Stimulated activated CD8-positive, alpha-beta memory T cell treated with anti-CD3 and anti-CD28 coated beads, Interleukin-2, amount 100 ng/mL, for 48 hours (primary cell): ENCODE measurements around the gene KRT28.
A peak's percentile ranks its signal among the peaks of the same experiment; 100 is the strongest.
"Not testable (repeated sequence)": the region's sequence is repeated elsewhere in the genome, so short reads cannot be mapped to it uniquely, and the experiment has no call there.

Experiments
- DNase-seq, 2 donors: peaks; one replicate each; pipeline ENCODE4 v3.0.0-alpha.2; 2020; ENCODE audit warnings: low read depth in 2 of 2

KRT28 gene

DNA sequence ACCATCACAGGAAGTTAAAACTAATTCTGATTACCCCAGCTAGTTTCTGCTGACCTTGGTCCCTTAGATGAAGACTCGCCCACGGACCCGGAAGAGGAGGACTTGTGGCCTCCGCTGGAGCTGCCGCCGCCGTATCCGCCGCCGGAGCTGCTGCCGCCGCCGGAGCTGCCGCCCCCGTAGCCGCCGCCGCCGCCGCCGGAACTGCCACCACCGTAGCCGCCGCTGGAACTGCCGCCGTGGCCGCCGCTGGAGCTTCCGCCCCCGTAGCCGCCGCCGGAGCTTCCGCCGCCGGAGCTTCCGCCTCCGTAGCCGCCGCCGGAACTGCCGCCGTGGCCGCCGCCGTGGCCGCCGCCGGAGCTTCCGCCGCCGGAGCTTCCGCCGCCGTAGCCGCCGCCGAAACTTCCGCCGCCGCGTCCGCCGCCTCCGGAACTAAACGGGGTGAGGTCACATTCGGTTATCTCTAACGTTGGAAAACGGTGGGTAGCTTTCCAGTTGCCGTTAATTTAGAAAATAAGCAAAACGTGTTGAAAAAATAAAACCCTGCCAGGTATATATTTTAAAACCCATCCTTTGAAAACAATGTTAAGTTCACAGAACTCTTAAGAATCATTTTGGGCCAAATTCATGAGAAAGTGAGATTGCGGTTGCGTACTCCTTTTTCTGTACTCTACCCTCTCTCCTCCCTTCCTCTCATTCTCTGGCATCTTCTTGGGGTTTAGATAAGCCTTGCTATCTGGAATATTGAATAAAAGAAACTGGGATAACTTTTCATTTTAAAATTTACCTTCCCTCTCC lies 19.2 kb upstream of the KRT28 start:
- peak; percentile 68 to 74 for DNase-seq

DNA sequence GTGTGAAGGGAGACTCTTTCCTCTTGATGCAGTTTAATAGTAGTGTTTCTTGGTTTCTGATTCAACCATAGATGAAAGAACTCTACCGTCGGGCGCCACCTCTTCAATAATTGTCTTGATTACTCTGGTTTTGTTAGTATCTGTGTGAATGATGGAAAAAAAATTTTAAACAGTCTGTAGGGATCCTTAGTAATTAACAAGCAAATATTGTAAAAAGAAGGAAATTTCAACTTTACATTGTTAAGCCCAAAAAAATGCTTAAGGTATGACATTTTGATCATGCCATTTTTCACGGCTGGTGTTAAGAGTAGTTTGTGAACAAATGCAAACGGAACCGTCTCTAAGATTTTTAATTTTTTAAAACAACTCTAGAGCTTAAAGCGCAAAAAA lies 18.6 kb upstream of the KRT28 start:
- DNase-seq = no peak

DNA sequence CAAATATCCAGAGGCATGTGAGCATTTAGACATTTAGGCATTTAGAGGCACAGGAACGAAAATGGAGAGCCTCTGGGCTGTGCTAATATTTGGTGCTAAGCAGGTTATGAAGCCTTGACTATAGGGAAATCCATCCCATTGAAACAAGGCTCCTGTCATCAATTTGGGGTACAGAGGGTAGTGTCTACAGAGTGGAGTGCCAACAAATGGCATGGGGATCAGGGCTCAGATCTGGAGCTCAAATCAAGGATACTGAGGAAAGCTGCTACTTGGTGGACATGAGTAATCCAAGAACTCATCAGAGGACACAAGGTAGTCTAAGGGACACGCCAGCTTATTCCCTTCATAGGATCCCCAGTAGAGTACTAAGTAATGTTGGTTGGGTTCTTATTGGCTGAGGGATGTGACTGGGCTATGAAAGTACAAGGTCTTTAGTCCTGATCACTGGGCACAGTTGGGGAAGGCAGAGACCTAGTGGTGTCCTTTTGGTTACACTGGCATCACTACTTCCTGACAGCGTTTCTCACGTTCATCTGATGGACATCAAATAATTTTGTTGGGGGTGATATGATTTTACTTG lies 17.4 kb upstream of the KRT28 start:
- DNase-seq = no peak

DNA sequence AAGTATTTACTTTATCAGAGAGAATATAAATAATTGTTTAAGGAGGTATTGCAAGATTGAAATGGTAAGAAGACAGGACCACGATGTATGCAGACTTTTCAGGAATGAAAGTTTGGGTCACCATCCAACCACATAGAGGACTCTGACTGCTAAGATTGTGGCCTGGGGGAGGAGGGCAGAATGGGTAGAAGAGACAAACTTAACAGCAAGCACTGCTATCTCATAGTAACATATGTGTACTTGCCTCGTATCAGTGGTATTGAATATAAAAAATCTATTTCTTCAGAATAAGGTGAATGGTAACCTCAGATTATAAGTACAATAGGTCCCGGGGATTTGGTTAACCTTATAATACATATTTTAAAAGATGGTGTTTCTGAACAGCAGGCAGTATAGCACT lies 16.8 kb upstream of the KRT28 start:
- DNase-seq = no peak

DNA sequence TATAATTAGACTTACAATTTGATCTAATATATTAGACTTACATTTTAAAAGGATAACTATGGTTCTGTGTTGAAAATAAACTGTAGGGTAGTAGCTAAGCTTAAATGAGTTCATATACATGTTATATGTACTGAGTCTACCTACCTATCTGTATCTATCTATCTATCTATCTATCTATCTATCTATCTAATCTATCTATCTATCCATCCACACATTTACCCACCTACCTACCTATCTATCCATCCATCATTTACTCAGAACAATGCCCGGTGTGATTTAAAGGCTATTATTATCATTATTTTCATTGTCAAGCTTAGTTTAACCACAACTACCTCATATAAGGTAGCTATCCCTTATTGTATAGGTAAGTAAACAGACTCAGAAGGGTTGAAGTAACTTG lies 15.6 kb upstream of the KRT28 start:
- no peak for DNase-seq

DNA sequence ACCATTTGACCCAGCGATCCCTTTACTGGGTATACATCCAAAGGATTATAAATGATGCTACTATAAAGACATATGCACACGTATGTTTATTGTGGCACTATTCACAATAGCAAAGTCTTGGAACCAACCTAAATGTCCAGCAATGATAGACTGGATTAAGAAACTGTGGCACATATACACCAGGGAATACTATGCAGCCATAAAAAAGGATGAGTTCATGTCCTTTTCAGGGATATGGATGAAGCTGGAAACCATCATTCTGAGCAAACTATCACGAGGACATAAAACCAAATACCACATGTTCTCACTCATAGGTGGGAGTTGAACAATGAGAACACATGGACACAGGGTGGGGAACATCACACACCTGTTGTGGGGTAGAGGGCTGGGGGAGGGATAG lies 14.9 kb upstream of the KRT28 start:
- DNase-seq = not testable (repeated sequence)

DNA sequence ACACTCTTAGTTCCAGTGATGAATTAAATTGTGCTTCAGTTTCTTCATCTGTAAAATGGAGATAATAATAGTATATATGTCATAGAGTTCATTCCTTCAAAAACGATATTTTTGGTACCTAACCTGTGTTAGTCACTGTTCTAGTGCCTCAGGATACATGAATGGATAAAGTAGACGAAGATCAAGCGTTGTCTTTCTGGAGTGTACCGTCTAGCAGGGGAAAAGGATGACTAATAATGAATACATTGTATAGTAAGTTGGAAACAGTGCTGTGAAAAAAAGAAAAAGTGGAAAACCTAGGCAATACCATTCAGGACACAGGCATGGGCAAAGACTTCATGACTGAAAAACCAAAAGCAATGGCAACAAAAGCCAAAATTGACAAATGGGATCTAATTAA lies 14.0 kb upstream of the KRT28 start:
- DNase-seq = no peak

DNA sequence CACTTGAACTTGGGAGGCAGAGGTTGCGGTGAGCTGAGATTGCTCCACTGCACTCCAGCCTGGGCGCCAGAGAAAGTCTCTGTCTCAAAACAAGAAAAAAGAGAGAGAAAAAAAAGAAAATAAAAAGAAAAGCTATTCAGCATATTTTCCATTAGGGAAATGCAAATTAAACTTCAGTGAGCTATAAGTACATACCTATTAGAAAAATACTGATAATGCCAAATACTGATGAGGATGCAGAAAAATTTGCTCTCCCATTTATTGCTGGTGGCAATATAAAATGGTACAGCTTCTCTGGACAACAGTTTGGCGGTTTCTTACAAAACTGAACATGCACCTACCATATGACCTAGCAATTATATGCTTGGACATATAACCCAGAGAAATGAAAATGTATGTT lies 12.9 kb upstream of the KRT28 start:
- no peak for DNase-seq

DNA sequence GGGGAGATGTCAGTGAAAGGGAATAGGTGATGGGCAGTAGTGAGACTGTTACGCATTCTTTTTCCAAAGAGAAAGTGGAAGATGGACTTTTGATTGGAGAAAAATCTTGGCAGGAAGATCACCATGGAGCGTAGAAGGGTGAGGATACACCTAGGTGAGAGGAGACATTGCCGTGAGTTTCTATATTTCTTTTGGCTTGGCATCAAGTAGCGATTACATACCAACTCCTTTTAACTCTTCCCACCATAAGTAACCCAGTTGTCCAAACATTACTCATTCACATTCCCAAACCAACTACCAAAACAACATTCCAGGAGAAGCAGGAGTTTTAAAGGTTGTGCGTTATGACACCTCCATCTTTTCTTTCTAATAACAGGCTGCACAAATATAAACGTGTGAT lies 10.7 kb upstream of the KRT28 start:
- no peak for DNase-seq

DNA sequence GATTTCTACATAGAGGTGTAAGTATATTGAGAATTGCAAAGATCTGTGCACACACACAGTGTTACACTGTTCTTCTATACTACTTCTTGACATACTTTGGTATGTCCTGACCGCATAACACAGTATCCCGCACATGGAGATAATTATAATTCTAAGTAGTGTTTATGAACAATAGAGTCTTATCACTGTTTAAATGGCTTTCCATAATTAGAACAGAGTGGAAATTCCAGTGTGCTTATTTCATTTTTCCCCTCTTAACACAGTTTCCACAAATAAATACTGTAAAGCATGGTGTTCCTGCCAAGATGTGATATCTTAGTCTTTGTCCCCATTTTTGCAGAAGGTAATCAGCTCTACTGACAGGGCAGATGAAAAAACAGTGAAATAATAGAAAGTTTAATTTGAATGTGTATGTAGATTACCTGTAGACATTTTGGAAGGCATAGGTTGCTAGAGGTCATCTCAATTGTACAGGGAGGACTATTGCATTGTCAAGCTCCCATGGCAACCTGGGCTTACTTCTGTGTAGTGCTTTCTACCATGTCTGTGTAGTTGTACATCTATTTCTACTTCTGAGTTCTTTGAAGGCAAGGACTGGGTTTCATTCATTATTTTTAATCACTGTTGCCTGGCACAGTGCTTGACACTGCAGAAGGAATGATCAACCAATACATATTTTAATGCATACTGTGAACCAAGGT lies 10.1 kb upstream of the KRT28 start:
- DNase-seq = no peak

DNA sequence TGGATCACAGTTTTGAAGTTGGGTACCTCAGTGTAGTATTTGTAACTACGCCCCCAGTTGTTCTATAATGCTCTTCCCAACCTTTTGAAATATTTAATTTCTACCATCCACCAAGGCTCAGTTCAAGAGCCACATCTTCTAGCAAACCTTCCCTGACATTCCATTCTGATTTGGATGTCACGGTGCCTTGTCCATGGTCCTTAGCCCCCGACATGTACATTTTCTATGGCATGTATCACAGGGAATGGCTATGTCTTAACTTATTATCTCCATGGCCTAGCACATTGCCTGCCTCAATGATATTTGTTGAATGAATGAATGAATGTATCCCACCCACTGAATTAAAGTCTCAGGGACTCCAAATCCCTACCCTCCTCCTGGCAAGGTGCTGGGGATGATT lies 6.4 kb upstream of the KRT28 start:
- DNase-seq = no peak

DNA sequence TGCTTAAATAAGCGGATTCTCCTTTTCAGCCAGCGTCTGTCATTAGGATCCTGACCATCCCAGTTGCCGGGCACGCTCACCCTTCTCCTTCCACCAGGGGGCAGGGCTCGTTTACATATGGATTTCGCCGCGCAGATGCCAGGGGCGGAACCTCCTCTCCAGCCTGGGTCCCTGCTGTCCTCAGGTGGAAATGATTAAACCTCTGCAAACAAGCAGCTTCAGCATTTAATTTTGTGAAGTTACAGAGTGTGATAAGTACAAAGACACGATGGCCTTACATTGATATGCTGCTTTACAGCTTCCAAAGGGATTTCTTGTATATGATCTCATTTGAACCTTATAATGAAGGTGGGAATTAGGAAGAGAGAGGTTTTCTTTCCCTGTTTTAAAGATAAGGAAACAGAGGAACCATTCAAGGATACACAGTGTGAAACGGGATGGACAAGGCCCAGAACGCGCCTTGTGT lies 3.9 kb upstream of the KRT28 start:
- peak; percentile 54 to 67 for DNase-seq

DNA sequence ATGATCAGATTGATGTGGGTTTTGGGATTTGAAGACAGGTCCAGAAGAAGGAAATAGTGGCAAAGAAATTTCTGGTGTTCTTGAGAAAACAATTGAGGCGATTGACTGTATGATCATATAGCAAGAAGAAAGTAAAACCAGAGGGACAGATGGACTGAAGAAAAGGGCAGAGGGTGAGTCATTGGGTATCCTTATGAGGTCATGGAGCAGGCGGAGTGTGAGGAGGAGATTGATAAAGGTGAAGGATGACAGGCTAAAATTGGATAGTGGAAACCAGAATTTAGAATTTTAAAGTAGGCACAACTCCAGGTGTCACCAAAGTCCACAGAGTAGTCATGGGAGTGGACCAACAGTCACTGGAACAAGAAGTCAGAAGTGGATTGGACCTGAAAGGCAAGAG lies 1.4 kb upstream of the KRT28 start:
- no peak for DNase-seq

DNA sequence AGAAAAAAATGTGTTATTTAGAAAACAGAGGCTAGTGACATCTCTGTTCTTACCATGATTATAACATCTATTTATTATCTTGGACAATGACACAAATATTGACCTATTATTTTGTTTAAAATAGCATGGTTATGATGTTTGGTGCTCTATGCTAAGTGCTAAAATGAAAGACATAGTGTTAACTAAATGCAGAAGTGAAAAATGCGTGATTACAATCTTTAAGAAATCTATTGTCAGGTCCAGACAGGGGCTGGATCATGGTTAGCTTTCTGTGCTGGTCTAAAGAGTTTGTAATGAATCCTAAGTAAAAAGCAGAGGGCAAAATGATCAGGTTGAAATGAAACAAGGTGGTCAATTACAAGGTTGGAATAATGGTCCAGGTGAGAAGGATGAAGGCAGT lies 622 bp upstream of the KRT28 start:
- DNase-seq = no peak

DNA sequence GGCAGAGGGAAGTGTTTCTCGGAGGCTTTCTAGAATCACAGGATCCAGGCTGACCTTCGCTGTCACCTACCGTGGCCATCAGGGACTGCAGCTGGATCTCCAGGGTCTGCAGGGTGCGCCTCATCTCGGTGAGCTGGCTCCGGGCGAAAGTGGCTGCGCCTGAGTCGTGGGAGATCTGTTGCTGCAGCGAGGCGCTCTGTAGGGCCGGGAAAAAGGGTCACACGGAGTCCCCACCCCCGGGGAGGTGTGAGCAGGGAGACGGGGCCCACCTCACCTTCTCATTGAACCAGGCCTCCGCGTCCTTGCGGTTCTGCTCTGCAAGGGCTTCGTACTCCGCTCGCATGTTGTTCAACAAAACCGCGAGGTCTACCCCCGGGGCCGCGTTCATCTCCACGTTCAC lies 2.9 kb downstream of the KRT28 start:
- DNase-seq = no peak

DNA sequence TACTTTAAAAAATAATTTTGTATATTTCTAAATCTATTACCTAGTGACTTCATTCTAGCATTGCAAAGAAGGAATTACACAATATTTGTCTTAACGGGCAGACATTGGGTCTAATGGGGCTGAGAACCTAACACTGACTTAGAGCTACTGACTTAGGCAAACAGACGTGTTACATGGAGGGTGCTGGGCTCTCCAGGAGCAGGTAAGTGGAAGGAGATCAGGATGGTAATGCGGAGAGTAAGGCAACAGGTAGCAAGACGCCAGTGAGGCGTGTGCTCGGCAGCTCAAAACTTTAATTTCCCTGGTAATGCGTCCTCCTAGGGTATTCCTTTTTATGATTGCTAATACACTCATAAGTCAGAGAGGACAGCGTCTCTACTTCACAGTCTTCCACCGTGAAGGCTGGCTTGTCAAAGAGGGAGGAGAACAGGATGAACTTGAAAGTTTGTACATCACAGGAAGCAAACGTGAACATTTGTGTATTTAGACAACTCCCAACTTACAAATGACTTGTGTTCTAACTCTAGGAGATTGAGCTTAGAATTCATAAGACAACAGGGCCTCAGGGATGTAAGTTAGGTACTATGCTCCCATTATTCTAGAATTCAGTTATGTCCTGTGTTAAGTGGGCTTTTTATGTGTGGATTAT lies 4.6 kb downstream of the KRT28 start:
- no peak for DNase-seq

DNA sequence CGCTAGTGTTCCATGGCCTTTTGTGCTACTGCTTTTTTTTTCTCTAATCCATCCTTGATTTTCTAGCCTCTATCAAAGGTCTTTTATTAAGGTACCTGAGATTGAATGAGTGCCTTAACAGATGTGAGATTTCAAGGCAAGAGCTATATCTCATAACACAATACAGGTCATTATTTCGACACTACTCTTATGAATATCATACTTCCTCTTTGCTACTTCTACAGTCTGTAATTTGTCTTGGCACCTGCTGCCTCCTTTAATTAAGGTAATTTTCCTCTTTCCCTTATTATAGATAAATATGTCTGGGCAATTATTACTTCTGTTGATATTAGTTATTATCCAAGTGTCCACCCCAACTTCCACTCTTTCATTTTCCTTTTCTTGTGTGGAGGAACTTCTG lies 5.3 kb downstream of the KRT28 start:
- DNase-seq = no peak

DNA sequence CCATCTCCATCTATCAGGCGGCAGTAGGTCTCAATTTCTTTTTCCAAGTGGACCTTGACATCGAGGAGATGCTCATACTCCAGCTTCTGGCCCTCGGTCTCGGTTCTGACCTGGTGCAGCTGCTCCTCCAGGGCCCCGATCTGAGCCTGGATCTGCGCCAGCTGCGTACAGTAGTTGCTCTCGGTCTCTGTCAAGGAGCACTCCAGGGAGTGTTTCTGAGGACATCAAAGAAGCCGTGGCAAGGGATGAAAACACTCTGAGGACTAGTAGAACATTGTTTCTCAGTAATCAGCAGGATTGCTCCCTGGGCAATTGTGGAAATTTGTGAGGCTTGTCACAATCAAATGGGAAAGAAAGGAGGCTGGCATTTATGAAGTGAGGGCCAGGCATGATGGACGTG lies 5.9 kb downstream of the KRT28 start:
- DNase-seq = no peak

DNA sequence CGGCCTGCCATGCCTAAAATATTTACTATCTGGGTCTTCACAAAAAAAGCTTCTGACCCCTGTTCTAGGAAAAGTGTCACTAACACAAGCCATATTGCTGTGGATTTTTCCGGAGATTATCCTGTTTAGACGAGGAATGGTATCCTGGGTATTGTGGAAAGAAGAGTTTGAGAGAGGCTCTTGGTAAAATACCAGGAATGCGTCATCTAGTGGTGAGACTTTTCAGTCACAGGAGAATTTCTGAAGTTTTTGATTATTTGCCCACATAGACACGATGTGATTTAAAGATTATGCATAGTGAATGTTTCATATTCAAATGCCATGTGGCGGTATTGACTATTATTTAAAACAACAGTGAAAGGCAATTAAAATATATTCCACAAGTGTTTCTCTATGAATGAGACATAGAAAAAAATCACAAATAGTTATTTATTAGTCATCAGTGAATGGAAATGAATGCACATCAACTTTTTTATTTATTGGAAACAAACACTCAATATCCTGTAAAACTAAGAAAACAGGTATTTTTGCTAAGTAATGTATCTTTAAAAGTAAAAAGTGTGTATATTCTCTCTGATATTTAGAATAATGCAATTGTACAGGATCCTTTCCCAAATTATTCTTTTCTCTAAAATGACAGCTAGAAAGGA lies 7.8 kb downstream of the KRT28 start:
- no peak for DNase-seq

DNA sequence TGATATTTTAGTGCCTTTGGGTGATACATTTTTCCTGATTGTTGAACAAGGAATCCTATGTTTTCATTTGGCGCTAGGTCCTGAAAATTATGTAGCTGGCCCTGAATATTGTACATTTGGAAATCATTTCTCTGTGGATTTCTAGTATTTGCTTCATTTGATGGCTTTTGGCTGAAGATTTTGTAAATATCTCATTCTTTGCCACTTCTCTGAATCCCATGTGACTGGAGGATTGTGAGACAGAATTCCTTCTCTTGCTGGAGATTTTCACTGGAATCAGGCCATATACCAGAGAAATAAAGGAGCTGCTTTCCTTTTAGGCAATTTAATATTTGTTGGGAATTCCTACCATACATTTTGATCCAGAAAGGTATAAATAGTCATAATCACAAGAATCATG lies 8.6 kb downstream of the KRT28 start:
- no peak for DNase-seq

DNA sequence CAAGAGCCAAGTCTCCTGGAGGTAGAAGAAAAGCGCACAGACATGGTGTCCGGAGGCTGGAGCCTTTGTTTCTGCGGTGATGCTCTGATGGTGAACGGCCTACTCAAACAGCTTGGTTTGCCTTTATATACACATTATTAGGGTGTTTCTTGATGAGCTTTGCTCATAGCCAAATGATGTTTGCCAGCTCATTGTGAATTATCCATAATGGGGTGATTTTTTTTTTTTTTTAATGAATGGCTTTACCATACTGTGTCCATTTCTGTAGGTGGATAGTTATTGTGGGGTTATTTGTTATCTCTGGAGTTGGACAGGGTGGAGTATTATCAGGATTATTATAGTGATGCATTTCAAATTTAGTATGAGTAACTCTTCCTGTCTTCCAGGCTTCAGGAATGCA lies 17.3 kb downstream of the KRT28 start, which contains the start of gene KRT27:
Gene KRT27, minus strand, starts transcription at position 101 of the 400 bp plus-strand sequence. Its CDS starts 57 bp downstream, at position 44.
- no peak for DNase-seq
